SK-N-SH (cell line): ENCODE measurements around the gene ATP6V1B1. TPM values are rescaled to one million over a fixed set of nuclear protein-coding genes. Genes with fewer than 3 reads are reported as not detected.
"Not testable (repeated sequence)": the region's sequence is repeated elsewhere in the genome, so short reads cannot be mapped to it uniquely, and the experiment has no call there.

ENCODE experiments used
- CTCF ChIA-PET: fragments of 300-600, 350-600 bp; formaldehyde crosslinking; extraction: SDS; loops from one replicate; lab custom pipeline; 2021; lab: Yijun Ruan, JAX
- POLR2A ChIA-PET: fragments of 350-600 bp; sonication (Branson Sonifier 250); formaldehyde crosslinking; extraction: SDS; loops from one replicate; lab custom pipeline; 2020; ENCODE audit warnings: antibody characterized with exemption, inconsistent platforms; lab: Yijun Ruan, JAX
- DNase-seq: peaks from one replicate; pipeline ENCODE4 v3.0.0; 2012
- H2AFZ ChIP-seq: fragments of 200-600 bp; sonication (generic); 2 replicates; pipeline ENCODE4 v1.8.1; 2016; ENCODE audit warnings: antibody characterized with exemption, mild to moderate bottlenecking, low read depth
- H3F3A ChIP-seq: fragments of 200-600 bp; sonication (generic); replicated peaks from 2 replicates; pipeline ENCODE3; 2016; ENCODE audit warnings: antibody characterized with exemption, mild to moderate bottlenecking; ENCODE audit not compliant: insufficient read depth
- H3K27ac ChIP-seq, 2 experiments: fragments of 200-500 bp in 1 of 2; fragments of 200-600 bp in 1 of 2; sonication (Bioruptor generic) in 1 of 2; sonication (generic), shearing (Covaris generic) in 1 of 2; 2 replicates each; pipeline versions ENCODE4 v1.5.1 to v1.6.1; 2014 to 2016; ENCODE audit warnings: low read depth in 2 of 2, inconsistent platforms in 1 of 2, low read length in 1 of 2, mild to moderate bottlenecking in 1 of 2, mixed read lengths in 1 of 2
- H3K27me3 ChIP-seq: fragments of 200-600 bp; sonication (generic), shearing (Covaris generic); 2 replicates; pipeline ENCODE4 v1.6.1; 2016; ENCODE audit warnings: mixed run types; ENCODE audit not compliant: insufficient read depth
- H3K36me3 ChIP-seq, 2 experiments: fragments of 200-500 bp in 1 of 2; fragments of 200-600 bp in 1 of 2; sonication (Bioruptor generic) in 1 of 2; sonication (generic) in 1 of 2; replicated peaks in 1 of 2; 2 replicates each; pipeline versions ENCODE3 to v1.5.1; 2014 to 2016; ENCODE audit warnings: low read length in 1 of 2, mild to moderate bottlenecking in 1 of 2; ENCODE audit not compliant: insufficient read depth in 2 of 2, control insufficient read depth in 1 of 2
- H3K4me1 ChIP-seq, 2 experiments: fragments of 200-500 bp in 1 of 2; fragments of 200-600 bp in 1 of 2; sonication (Bioruptor generic) in 1 of 2; sonication (generic), shearing (Covaris generic) in 1 of 2; 2 replicates each; pipeline versions ENCODE4 v1.5.1 to v1.6.1; 2014 to 2016; ENCODE audit warnings: low read depth in 1 of 2, low read length in 1 of 2, mixed run types in 1 of 2; ENCODE audit not compliant: insufficient read depth in 2 of 2, control insufficient read depth in 1 of 2
- H3K4me2 ChIP-seq: fragments of 200-600 bp; sonication (generic), shearing (Covaris generic); 2 replicates; pipeline ENCODE4 v1.6.1; 2017; ENCODE audit warnings: mixed run types
- H3K4me3 ChIP-seq, 2 experiments: fragments of 200-500 bp in 1 of 2; fragments of 200-600 bp in 1 of 2; sonication (Bioruptor generic) in 1 of 2; sonication (generic), shearing (Covaris generic) in 1 of 2; 2 replicates each; pipeline versions ENCODE4 v1.5.1 to v1.8.1; 2014 to 2016; ENCODE audit warnings: low read depth in 2 of 2, inconsistent platforms in 1 of 2, low read length in 1 of 2, mild to moderate bottlenecking in 1 of 2, mixed read lengths in 1 of 2, moderate library complexity in 1 of 2
- H3K79me2 ChIP-seq: fragments of 200-600 bp; sonication (generic); 2 replicates; pipeline ENCODE4 v1.8.1; 2017; ENCODE audit warnings: mild to moderate bottlenecking; ENCODE audit not compliant: insufficient read depth
- H3K9ac ChIP-seq: fragments of 200-600 bp; sonication (generic); 2 replicates; pipeline ENCODE4 v1.6.1; 2017; ENCODE audit warnings: mixed run types
- H3K9me2 ChIP-seq: fragments of 200-600 bp; sonication (generic); 2 replicates; pipeline ENCODE4 v1.6.1; 2017; ENCODE audit warnings: mixed run types
- H3K9me3 ChIP-seq: fragments of 200-600 bp; sonication (generic); 2 replicates; pipeline ENCODE4 v1.6.1; 2017; ENCODE audit warnings: mixed run types, mild to moderate bottlenecking, moderate library complexity
- H4K20me1 ChIP-seq: fragments of 200-600 bp; sonication (generic); 2 replicates; pipeline ENCODE4 v1.6.1; 2017; ENCODE audit warnings: mild to moderate bottlenecking, mixed run types; ENCODE audit not compliant: insufficient read depth
- CTCF ChIP-seq: fragments of 200-600 bp; sonication (generic); IDR thresholded peaks from 2 replicates; pipeline ENCODE4 v1.6.1; 2017; ENCODE audit warnings: antibody characterized with exemption, mild to moderate bottlenecking, moderate library complexity
- ELF1 ChIP-seq: IDR thresholded peaks from 2 replicates; pipeline ENCODE4 v1.4.0; 2012
- EP300 ChIP-seq, 2 experiments: IDR thresholded peaks; 2 replicates each; pipeline versions ENCODE4 v1.4.0 to v1.6.1; 2012; ENCODE audit warnings: borderline replicate concordance in 1 of 2, low read depth in 1 of 2, low read length in 1 of 2
- FOXJ3 ChIP-seq: sonication (generic); formaldehyde crosslinking; IDR thresholded peaks from 2 replicates; pipeline ENCODE4 v1.5.1; 2020; ENCODE audit warnings: mild to moderate bottlenecking, missing genetic modification reagents
- GABPA ChIP-seq: IDR thresholded peaks from 2 replicates; pipeline ENCODE4 v1.4.0; 2012; ENCODE audit warnings: low read depth, mild to moderate bottlenecking
- IRF3 ChIP-seq: fragments of 150-350 bp; IDR thresholded peaks from 2 replicates; pipeline ENCODE4 v1.6.1; 2016; ENCODE audit warnings: mild to moderate bottlenecking, low read depth, low read length
- RAD21 ChIP-seq: IDR thresholded peaks from 2 replicates; pipeline ENCODE4 v1.6.1; 2012; ENCODE audit warnings: mild to moderate bottlenecking, low read length
- REST ChIP-seq: IDR thresholded peaks from 2 replicates; pipeline ENCODE4 v1.6.1; 2012; ENCODE audit warnings: mild to moderate bottlenecking, low read depth, low read length, moderate library complexity
- RFX5 ChIP-seq: IDR thresholded peaks from 2 replicates; pipeline ENCODE4 v1.6.1; 2012; ENCODE audit warnings: mild to moderate bottlenecking, improper control_type of control experiment, low read length
- SIN3A ChIP-seq: IDR thresholded peaks from 2 replicates; pipeline ENCODE4 v1.6.1; 2012; ENCODE audit warnings: low read depth, mild to moderate bottlenecking, low read length, moderate library complexity, borderline replicate concordance
- TAF1 ChIP-seq: IDR thresholded peaks from 2 replicates; pipeline ENCODE4 v1.6.1; 2012; ENCODE audit warnings: low read depth, mild to moderate bottlenecking, low read length, moderate library complexity, borderline replicate concordance
- TCF12 ChIP-seq: IDR thresholded peaks from 2 replicates; pipeline ENCODE4 v1.4.0; 2012
- TEAD4 ChIP-seq: IDR thresholded peaks from 2 replicates; pipeline ENCODE4 v1.4.0; 2012; ENCODE audit warnings: mild to moderate bottlenecking, borderline replicate concordance; ENCODE audit not compliant: insufficient read depth
- USF2 ChIP-seq: fragments of 150-350 bp; IDR thresholded peaks from 2 replicates; pipeline ENCODE4 v1.6.1; 2017; ENCODE audit warnings: antibody characterized with exemption, low read length, low read depth, borderline replicate concordance
- YY1 ChIP-seq: IDR thresholded peaks from 2 replicates; pipeline ENCODE4 v1.4.0; 2012; ENCODE audit warnings: low read depth, mild to moderate bottlenecking
- WGBS: methylation state at CpG from one replicate; pipeline ENCODE4 v1.1.6; 2017; ENCODE audit warnings: low lambda C conversion rate; 5-methylcytosine and 5-hydroxymethylcytosine counted together
- polyA plus RNA-seq, 3 experiments: library from polyadenylated mRNA; depleted of rRNA; stranded (reverse); fragments of >200 nt; gene quantifications; 2 replicates each; pipeline ENCODE4 v1.2.3, GENCODE V29; 2012

Gene ATP6V1B1
- polyA plus RNA-seq, 1 of the 3 experiments (the other 2 are of a cell fraction): 4.9 TPM

GRCh38 chr2:70995426-70995729, 59.7 kb downstream of the ATP6V1B1 start:
- Histone ChIP-seq H2AFZ (peak overlapping the region; percentile 97), H3K36me3 (peaks cover 0 to 14% of the 10 kb centered on the region in 2 experiments), H3K9me3 (no peaks in the 10 kb centered on the region), H3K4me2 (peak overlapping the region; percentile 97), H3K4me1 (peaks cover 9 to 14% of the 10 kb centered on the region in 2 experiments; a peak in 1 of 4 replicates), H3F3A (no peaks in the 10 kb centered on the region), H3K79me2 (peaks cover 31% of the 10 kb centered on the region), H3K4me3 (peak overlapping the region; percentile 75 to 91), H3K9me2 (no peaks in the 10 kb centered on the region), H3K27ac (peak overlapping the region in 1 of 2 experiments; percentile 66; a peak in 1 of 4 replicates), H3K9ac (peak overlapping the region; percentile 38), H4K20me1 (peaks cover 8% of the 10 kb centered on the region; the same call in 1 of the 2 replicates), H3K27me3 (no peaks in the 10 kb centered on the region)
- POLR2A ChIA-PET: no interaction called here
- 4% methylated on average over 7 of the region's 11 CpGs for WGBS
- peak; percentile 72 for DNase-seq
- CTCF ChIA-PET: interaction anchor here (1.3 kb wide), 1 partner anchor 10 kb away, joined by 3 read pairs; no protein-coding TSS in a partner anchor
- TF ChIP-seq IRF3 (no peak), CTCF (peak; percentile 52), TCF12 (peak; percentile 62), EP300 (IDR thresholded peaks at IDR 0.05; ENCODE audit: borderline replicate concordance in 1 of 2, low read depth in 1 of 2, low read length in 1 of 2) (no peak), RFX5 (no peak)

- CTCF ChIA-PET: interaction anchor here (0.6 to 0.7 kb wide), 2 partner anchors 35 to 282 kb away, joined by 3 read pairs; no protein-coding TSS in a partner anchor
- H3K9me2 ChIP-seq, H3K27ac ChIP-seq, H3K36me3 ChIP-seq, H4K20me1 ChIP-seq, H3K9ac ChIP-seq, H3F3A ChIP-seq, DNase-seq, H3K4me2 ChIP-seq, H2AFZ ChIP-seq, H3K4me1 ChIP-seq, H3K79me2 ChIP-seq, POLR2A ChIA-PET, H3K4me3 ChIP-seq, H3K27me3 ChIP-seq, H3K9me3 ChIP-seq: not testable (repeated sequence)
- 86% methylated on average over 4 of the region's 4 CpGs for WGBS
Measured at GRCh38 chr2:70998885-70999284, 63.2 kb downstream of the ATP6V1B1 start.

- CTCF ChIA-PET: no interaction called here
- Histone ChIP-seq H3K4me2 (no peak overlapping the region), H2AFZ (no peak overlapping the region), H3K4me1 (peaks cover 0 to 3% of the 10 kb centered on the region in 2 experiments; a peak in 1 of 4 replicates), H3K27ac (no peak overlapping the region), H4K20me1 (no peaks in the 10 kb centered on the region), H3F3A (no peaks in the 10 kb centered on the region), H3K27me3 (no peaks in the 10 kb centered on the region; the same call in 1 of the 2 replicates), H3K9me2 (no peaks in the 10 kb centered on the region), H3K79me2 (peaks cover under 1% of the 10 kb centered on the region; the same call in 1 of the 2 replicates), H3K9me3 (no peaks in the 10 kb centered on the region), H3K36me3 (no peaks in the 10 kb centered on the region), H3K9ac (no peak overlapping the region), H3K4me3 (no peak overlapping the region)
- 19% methylated on average over 2 of the region's 2 CpGs for WGBS
- POLR2A ChIA-PET: no interaction called here
- DNase-seq: no peak
- no peak for TF ChIP-seq USF2
- no peak for TF ChIP-seq FOXJ3 (CRISPR knock-in tag)
- TF ChIP-seq EP300 (IDR thresholded peaks at IDR 0.05; ENCODE audit: borderline replicate concordance in 1 of 2, low read depth in 1 of 2, low read length in 1 of 2): no peak
- TF ChIP-seq GABPA: no peak
- no peak for TF ChIP-seq TAF1
- TF ChIP-seq YY1: no peak
- TF ChIP-seq RAD21: no peak
- no peak for TF ChIP-seq TEAD4
- TF ChIP-seq REST: no peak
- TF ChIP-seq SIN3A: no peak
- no peak for TF ChIP-seq ELF1
Measured at GRCh38 chr2:70999362-70999761, 63.7 kb downstream of the ATP6V1B1 start.
